Gastrocnemius medialis (tissue), 4 donors: ENCODE data around the gene SRPRB.

Source experiments
- POLR2A ChIP-seq, 2 donors: fragments of 450-650 bp; IDR thresholded peaks; one replicate each; pipeline ENCODE4 v1.6.1; 2017; ENCODE audit warnings: antibody characterized with exemption in 2 of 2, mild to moderate bottlenecking in 2 of 2, moderate library complexity in 2 of 2
- TF ChIP-seq, protein P1 (sequence below), 5 experiments: fragments of 450-650 bp in 3 of 5; fragments of 200-600 bp in 2 of 5; sonication (generic) in 2 of 5; IDR thresholded peaks in 4 of 5; conservative IDR thresholded peaks in 1 of 5; 1 replicate in 4 of 5; 2 replicates in 1 of 5; pipeline ENCODE4 v1.5.1; 2016 to 2019; ENCODE audit warnings: antibody characterized with exemption in 5 of 5, mild to moderate bottlenecking in 3 of 5, moderate library complexity in 3 of 5

DNA sequence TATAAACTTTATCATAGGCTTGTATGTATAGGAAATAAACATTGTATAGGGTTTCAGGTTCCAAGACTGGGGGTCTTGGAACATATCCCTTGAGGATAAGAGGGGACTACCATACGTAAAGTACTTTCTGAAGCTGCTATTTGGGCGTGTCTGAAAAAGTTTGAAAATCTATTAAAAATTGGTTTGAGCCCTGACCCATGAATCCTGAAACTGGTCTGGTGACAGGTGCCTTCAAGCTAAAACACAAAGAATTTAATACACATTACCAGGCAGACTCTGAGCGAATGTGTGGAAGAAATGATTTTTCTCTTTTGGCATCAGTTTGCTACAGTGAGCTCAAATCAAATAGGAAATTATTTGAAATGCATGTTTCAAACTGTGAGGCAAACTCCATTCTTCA is 43.1 kb upstream of the SRPRB start:
- TF ChIP-seq, protein P1, sequence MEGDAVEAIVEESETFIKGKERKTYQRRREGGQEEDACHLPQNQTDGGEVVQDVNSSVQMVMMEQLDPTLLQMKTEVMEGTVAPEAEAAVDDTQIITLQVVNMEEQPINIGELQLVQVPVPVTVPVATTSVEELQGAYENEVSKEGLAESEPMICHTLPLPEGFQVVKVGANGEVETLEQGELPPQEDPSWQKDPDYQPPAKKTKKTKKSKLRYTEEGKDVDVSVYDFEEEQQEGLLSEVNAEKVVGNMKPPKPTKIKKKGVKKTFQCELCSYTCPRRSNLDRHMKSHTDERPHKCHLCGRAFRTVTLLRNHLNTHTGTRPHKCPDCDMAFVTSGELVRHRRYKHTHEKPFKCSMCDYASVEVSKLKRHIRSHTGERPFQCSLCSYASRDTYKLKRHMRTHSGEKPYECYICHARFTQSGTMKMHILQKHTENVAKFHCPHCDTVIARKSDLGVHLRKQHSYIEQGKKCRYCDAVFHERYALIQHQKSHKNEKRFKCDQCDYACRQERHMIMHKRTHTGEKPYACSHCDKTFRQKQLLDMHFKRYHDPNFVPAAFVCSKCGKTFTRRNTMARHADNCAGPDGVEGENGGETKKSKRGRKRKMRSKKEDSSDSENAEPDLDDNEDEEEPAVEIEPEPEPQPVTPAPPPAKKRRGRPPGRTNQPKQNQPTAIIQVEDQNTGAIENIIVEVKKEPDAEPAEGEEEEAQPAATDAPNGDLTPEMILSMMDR (IDR thresholded peaks at IDR 0.05 in 4 of 5, conservative IDR thresholded peaks at IDR 0.05 in 1 of 5) = no peak
- no peak for TF ChIP-seq POLR2A (IDR thresholded peaks at IDR 0.05)
